Fibroblast of peridontal ligament (primary cell): ENCODE data around the gene LBX1.

Source experiments
- DNase-seq: peaks from one replicate; pipeline ENCODE4 v3.0.0-alpha.2; 2010; ENCODE audit errors: extremely low read depth

LBX1 gene

DNA sequence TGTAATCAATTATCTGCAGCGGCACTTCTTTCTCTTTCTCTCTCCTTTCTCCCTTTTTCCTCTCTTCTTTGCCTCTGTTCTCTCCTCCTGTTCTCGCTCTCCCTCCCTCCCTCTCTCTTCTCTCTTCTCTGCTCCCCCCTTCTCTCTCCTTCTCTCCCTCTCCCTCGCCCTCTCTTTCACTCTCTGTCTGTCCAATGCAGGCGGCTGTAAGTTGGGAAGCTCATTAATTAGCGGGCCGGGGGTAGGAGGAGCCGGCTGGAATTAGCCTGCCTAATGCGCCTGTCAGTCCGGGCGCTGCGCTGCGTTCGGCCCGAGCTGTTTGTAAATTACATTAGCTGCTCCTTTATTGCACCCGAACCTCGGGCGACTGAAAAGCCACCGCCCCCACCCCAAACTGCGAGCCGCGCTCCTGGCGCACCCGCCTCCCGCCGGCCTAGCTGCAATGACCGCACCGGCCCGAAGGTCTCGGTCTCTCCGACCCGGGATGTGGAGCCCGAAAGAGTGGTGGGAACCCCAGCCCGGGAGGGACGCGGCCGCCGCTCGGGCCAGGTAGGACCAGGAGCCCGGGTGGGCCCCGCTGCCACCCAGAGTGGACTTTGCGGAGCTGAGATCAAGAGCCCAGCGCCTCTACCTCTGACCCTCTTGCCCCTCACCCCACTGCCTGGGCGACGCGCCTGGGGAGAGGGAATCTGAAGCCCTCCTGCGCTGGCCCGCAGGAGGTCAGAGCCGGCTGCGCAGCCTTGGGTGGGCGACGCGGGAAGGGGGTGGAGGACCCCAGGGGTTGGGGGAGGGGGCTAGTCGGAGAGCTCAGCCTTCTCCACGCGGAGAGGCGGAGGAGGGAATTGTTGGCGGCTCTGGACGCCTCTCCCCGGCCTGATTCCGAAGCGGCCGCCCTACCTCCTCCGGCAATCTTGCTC lies at the start of gene LBX1:
TSS of gene LBX1 (minus strand) at position 198 of the 917 bp plus-strand sequence. CDS start 648 bp downstream, outside the sequence.
- no peak for DNase-seq

GRCh38 chr10:101273741-101274140 lies 44.5 kb upstream of the LBX1 start:
- DNase-seq = no peak

- no peak for DNase-seq
These were observed 44.1 kb upstream of the LBX1 start for GRCh38 chr10:101273330-101273729.

GRCh38 chr10:101272229-101272868 lies 43.1 kb upstream of the LBX1 start:
- peak; percentile 57 for DNase-seq

GRCh38 chr10:101270763-101271162 lies 41.5 kb upstream of the LBX1 start:
- DNase-seq = no peak

GRCh38 chr10:101267776-101268175 lies 38.5 kb upstream of the LBX1 start:
- no peak for DNase-seq

GRCh38 chr10:101267290-101267680 lies 38.0 kb upstream of the LBX1 start:
- no peak for DNase-seq

DNA sequence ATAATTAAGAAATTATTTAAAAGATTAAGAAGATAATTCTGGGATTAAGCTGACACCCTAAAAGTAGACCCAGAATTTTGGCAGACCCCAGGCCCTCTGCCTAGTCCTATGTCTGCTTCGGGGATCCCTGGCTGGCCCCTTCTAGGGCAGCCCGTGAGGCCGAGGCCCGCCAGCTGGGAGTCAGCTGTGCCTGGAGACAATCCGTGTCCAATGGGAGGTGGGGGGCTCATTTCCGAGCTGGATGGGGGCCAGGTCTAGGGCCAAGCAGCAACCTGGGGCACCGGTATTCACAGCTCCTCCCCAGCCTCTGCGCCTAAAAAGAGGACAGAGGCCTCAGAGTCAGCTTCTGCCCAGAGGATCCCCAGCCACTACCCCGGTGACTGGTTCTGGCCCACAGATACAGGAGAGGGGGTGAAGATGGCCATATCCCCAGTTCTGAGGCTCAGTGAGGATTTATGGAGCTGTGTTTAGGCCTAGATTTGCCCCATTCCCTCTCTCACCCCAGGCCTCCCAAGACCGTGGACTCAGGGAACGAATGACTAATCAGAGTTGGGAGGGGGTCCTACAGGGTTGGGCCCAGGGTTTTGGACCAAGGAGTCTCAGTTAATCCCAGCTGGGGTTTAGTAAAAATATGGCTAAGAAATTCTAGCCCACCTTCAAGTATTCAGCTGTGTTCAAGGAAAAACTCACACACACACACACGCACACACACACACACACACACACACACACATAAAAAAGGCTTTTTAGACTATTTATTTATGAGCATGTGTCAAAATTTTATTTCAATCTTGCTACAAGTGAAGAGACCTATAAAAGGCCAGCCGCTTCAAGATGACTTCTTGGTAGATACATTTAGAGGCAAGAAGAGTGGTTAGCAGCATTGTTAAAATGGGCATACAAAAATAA lies 37.4 kb upstream of the LBX1 start:
- DNase-seq = no peak

DNA sequence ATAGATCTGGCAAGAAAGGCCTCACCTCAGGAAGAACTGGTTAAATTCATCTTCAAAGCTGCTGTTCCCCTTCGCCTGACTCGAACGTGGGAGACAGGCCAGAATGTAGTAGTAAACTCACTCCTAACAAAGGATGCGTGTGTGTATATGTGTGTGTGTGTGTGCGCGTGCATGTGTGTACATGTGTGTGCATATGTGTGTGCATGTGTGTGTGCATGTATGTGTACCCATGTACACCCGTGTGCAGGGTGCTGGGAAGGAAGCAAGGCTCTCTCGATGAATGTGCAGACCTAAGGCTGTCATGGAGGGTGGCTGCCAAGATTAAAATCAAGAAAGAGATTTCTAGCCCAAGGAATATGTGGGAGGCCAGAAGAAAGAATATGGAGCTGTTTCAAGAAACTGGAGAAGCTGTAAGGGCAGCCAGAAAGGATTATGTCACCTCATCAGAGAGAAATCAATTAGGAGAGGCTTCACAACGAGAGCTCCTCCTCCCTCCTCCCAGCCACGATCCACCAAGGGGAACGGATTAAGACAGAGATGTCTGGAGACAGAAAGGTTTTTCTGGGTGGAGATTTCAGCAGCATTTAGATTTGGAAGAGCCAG lies 34.0 kb upstream of the LBX1 start:
- no peak for DNase-seq

- no peak for DNase-seq
These were observed 32.9 kb upstream of the LBX1 start for GRCh38 chr10:101262147-101262546.

- DNase-seq = no peak
These were observed 32.4 kb upstream of the LBX1 start for GRCh38 chr10:101261702-101262101.

DNA sequence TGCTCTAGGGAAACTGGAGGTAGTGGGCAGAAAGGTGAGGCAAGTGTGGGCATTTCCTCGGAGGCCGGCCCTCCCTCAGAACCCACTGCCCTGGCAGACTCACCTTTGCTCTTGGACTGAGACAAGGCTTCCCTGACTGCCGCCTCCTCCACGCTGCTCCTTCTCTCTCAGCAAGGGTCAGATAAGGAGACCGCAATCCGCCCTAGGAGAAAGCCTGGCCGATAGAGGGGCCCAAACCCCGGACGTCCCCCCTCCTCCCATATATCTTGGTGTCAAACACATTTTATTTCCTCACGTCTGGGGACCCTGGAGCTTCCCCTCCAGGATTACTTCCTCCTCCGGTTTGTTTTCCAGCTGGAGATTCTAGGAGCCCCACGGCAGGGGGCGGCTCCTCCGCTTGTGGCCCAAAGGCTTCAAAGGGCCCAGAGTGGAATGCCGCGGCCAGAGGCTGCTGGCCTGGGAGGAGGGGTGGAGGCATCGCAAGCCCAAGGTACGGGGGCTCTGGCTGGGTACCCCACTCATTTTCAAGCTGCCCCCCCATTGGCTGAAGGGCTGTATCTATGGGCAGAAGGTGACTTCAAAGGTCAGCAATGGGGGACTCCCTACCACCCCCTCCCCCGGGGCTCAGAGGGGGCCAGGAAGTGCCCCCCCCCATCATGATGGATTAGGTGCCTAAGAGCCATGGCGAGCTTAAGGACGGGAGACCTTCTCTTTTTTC lies 31.7 kb upstream of the LBX1 start:
- no peak for DNase-seq

DNA sequence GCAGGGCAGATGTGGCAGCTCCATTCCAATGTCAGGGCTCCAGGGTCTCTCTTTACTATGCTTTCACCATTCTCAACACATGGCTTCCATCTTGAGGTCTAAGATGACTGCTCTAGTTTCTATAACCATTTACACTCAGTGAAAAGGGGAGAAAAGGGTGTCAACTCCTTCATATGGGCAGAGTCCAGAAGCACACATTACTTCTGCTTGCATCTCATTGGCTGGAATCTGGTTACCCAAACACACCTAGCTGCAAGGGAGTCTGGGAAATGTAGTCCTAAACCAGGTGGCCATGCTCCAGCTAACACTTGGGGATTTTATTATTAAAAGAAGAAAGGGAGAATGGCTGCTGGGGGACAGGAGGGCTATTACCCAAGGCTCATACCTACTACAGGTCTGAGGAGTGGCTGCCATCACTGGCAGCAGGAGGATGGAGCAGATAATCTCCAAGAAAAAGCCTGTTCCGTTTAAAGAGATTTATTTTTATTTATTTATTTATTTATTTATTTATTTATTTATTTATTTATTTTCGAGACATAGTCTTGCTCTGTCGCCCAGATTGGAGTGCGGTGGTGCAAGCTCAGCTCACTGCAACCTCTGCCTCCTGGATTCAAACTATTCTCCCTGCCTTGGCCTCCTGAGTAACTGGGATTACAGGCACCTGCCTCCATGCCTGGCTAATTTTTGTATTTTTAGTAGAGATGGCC lies 29.1 kb upstream of the LBX1 start:
- DNase-seq = no peak

GRCh38 chr10:101257491-101257890 lies 28.2 kb upstream of the LBX1 start:
- no peak for DNase-seq

DNA sequence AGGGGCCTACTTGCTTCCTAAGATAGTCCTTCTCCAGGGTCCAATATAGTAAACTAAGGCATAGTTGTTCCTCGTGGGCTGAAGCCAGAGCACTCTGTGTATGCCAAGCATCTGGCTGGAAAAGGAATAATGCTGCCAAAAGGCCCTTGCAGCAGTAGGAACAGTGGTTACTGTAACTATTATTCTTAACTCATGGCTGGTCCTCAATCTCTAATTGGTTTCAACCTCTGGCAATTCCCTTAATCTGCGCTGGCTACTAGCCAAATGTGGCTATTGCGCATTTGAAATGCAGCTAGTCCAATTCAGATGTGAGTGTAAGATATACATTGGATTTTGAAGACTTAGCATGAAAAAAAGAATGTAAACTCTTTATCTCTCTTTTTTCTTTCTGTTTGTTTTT lies 27.8 kb upstream of the LBX1 start:
- no peak for DNase-seq

DNA sequence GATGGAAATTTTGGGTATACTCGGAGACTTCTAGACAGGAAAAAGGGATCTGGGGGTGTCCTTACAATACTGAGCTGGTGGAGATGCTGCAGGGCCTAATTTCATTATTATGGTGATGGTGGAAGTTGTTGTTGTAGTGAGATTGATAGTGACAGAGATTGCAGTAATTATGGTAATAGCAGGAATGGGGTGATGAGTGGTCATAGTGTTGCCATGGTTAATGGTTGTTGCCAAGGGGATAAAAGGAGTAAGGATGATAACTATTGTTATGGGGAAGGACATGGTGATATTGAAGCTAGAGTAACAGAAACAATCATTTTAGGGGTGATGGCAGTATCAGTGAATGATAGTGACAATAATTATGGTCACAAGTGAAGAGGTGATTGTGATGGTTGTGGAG lies 27.1 kb upstream of the LBX1 start:
- DNase-seq = no peak

DNA sequence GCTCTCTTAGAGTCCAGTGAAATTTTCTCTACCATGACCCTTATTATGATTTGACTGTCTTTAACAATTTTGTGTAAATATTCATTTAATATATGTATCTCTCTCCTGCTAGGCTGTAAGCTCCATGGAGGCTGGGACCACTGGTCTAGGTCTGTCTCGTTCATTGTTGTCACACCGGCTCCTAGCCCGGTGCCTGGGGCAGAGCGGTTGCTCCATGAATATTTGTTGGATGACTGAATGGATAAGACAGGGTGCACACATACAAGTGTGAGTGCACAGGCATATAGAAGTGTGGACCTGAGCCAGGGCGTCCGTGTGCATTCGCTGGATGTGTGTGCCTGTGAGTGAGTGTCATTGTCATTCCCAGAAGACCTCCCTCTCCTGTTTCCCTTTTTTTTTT lies 20.9 kb upstream of the LBX1 start:
- no peak for DNase-seq

- DNase-seq = no peak
These were observed 19.9 kb upstream of the LBX1 start for GRCh38 chr10:101249171-101249581.

DNA sequence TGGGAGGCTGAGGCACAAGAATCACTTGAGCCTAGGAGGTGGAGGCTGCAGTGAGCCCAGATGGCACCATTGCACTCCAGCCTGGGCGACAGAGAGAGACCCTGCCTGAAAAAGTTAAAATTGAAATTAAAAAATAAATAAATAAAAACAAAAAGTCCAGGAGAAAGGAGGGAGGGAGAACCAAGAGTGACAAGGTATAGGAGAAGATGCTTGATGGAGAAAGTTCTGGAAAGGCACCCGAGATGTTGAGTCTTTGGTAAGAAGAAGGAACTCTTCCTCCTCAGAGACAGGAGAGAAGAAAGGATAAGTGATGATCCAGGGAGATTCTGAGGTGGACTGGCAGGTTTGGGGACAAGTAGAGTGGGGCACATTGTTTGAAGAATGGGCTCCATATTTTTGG lies 17.4 kb upstream of the LBX1 start:
- no peak for DNase-seq

GRCh38 chr10:101244321-101245050 lies 15.2 kb upstream of the LBX1 start:
- DNase-seq = peak; percentile 22
